ENCODE data around the gene PROCA1.

Gene PROCA1

DNA sequence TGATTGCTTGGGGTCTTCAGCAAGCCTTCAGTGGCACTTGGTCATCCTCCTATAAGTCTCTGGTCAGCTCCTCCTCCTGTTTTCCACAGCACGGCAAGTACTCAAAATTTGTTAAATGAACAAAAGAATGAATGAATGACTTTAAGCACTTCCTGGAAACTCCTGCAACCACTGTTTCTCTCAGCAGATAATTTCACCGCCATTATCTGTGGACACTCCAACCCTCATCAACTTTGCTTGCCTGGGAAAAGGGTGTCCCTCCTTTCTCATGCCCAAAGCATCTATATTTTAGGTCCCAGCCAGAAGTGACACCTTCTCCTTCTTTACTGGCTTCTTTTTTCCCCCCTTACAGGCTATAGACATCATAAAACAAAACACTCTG is 4.4 kb downstream of the PROCA1 start:
- no peak for DNase-seq (ENCODE audit: low read depth)

DNA sequence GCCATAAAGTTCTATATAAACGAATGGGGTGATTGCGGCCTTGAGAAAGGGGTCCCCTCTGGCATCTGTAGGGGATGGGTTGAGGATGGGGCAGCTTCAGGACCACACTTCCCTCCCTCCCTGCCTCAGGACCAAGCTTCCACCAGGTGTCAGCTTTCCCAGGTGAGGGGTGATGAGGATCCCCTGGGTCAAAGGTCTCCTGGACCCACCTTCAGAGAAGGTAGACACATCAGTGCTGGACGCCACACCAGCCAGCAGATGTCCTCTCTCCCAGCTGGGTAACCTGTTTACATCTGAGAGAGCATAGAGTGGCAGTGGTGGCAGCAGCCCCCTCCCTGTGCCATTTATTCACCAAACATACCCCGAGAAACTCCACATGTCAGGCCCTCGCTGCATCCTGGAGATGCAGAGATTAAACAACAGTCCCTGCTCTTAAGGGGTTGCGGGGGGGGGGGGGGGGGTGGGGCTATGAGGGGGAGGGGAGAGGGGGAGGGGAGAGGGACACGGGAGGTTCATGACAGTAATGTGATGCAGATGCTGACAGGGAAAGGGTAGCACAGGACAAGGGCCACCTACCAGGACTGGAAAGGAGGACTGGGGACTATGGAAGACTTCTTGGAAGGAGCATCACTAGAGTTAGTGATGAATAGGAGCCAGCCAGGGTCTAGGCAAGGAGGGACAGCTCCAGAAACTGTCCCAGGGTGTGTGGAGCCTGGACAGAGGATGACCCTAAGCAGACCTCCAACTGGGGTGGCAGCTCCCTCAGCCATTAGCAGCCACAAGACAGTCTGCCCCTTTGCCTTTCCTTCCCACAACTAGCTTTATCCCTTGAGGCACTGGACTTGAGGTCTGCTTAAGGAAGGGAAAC is 5.0 kb downstream of the PROCA1 start:
- DNase-seq (ENCODE audit: low read depth), result no peak

DNA sequence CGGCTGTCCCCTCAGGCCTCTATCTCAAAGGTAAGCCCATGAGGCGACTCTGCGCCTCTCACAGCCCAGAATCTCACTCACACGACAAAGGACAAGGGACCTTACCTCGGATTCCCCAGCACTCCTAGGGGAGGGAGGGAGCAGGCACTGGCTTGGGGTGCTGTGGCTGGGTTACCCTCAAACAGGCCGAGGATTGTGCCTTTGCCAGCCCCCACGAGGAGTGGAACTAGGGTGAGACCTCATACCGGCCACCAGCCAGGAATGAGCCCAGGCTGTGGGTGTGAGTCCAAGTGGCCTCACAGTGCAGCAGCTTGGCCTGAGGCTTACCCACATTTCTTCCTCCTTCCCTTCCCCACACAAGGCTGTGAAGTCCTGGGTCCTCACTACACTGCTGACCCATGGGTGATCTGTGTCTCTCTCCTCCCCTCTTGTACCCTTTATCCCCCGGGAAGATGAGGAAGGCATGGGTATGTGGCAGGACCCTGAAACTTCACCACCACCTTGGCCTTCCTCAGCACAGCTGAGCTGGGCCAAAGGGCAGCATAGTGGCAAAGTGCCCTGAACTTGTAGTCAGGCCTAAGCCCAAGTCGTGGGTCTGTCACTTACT is 5.9 kb downstream of the PROCA1 start:
- DNase-seq (ENCODE audit: low read depth), result no peak

DNA sequence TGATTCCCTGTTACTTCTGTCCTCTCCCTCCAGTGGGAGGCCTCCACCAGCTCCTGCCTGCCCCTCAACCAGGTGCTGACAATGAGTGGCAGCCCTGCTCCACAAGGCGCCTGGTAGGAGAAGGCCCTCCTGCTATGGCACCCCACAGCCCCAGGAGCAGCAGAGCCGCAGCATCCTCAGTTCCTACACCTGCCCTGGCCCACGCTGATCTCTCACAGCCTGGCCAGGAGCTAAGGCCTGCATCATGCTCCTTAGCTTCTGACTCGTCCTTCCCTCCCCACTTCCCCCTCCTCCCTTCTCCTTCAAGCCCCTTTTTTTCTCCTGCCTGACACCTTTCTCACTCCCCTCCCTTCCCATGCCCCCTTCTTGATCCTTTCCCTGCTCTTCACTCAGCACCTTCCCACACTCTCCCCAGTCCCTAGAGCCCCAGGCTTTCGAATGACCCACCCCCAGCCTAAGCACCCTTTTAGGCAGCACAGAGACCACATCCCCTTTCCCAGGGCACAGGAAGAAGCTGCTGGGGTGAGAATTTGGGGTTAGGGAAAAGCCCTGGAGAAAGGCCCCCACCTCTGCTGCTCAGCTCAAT is 6.5 kb downstream of the PROCA1 start:
- no peak for DNase-seq (ENCODE audit: low read depth)

DNA sequence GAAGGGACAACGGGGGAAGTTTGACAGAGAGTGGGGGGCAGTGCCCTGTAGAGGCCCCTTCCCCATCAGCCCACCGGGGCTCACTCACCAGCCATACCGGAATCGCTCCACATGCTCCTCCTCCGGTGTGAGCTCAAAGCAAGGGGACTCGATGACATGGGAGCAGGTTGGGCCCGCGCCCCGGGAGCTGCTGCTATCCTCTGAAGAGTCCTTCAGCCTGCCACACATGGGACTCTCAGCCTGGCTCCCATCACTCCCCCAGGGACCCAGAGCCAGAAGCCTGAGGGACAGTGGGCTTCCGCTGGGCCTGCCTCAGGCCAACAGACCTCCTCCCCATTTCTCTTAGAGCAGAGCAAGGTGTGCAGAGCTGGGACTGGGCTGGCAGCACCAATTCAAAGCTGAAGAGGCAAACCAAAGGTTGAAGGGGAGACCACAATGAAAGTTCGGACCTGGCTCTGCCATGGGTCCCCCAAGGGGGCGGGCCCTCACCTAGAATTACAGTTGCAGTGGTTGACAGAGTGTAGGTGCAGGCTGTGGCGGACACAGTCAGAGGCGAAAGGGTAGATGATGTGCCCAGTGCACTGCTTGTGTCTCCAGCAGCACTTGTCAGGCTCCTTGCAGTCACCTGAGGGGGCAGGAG is 7.3 kb downstream of the PROCA1 start:
- no peak for DNase-seq (ENCODE audit: low read depth)

DNA sequence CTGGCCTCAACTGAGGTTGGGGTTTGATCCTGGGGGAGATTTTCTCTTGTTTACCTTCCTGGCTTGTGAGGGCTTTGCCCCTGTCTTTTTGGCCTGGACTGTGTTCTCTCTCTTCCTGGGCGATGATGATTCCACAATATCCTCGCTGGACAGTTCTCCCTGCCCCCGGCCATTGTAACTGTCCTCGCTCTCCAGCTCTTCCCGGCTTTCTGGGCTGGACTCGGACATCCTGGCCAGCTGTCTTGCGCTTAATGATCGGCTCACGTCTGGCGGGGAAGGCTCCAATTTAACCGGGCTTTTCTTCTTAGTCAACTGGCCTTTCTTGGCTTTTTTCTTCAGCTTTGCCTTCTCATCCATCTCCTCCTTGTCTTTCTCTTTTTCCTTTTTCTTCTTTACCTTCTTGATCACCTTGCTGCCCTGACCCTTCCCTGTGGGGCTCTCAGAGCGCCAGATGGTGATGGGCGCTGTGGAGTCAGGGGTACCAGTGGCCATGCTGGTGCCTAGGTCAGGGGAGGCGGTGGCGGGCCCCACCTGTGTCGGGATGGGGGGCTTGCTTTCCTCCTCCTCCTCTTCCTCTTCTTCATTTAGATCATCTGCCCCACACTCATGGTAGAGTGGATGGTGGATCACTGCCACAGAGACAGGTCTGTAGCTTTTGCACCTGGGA is 8.0 kb downstream of the PROCA1 start:
- no peak for DNase-seq (ENCODE audit: low read depth)

DNA sequence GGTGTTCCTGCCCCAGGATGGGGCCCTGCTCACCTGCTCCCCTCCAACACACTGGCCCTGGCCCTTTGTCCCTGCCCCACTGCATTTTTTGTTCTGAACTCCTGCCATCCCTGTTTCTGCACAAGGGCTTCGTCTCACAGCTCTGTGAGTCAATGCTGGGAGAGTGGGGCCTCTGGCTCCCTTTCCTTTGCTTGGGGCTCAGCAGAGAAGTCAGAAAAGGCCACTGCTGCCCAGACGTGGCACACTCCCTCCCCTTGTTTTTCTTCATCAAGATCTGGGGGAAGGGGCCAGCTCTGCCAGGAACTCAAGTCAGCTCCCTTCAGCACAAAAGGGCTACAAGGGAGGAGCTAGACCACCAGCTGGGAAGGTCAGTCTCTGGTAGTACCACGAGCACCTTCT is 8.9 kb downstream of the PROCA1 start:
- DNase-seq (ENCODE audit: low read depth), result no peak

DNA sequence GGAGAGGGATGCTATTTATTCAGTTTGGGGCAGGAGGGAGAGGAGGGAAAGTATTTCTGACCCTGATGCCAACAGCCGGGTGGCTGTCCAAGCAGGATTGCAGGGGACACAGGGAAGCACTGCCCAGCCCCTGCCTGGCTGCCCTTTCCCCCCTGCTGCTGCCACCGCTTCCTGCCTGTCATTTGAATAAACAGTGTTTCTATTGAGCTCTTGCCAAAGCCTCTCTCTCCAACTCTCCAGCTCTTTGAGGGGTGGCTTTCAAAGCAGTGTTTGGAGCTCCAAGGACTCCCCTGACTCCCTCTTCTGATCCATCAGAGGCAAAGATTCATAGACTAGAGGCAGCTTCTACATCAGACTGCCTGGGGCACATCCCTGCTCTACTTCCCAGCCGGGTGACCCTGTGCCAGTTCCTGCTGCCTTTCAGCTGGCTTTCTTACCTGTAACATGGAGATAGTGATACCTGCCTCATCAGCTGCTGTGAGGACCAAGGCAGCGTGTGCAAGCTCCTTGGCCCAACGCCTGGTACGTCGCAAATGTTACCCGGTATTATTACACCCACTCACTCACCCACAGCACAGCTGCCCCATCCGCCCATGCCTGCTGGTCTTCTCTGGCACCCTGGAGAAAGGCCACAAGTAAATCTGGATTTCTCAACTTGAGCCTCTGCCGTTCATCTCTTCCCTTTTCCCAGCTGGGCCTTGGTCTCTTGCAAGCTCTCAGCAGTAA is 9.5 kb downstream of the PROCA1 start:
- DNase-seq (ENCODE audit: low read depth), result no peak

DNA sequence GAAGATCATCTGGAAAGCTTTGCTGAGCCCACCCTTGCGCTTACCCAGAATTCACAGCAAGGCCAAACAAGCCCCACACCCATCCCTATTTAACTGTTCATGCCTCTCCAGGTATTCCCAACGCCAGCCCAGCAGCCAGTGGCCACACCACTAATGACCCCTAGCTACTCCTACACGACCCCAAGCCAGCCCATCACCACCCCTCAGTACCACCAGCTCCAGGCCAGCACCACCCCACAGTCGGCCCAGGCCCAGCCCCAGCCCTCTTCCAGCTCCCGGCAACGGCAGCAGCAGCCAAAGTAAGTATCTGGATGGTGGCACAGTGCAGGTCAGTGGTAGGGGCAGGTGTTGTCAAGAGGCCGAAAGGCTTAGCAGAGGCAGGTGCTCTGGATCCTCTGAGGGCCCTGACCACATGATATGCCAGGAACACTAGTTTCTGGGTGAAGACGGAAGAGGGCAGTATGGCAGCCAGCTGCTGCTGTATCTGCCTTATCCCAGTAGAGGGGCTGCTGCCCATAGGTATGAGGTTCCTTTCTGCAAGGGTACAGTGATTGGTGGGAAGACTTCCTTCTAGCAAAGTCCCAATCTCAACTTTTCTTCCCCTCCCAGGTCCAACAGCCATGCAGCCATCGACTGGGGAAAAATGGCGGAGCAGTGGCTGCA is 10.7 kb downstream of the PROCA1 start:
- DNase-seq (ENCODE audit: low read depth), result no peak

DNA sequence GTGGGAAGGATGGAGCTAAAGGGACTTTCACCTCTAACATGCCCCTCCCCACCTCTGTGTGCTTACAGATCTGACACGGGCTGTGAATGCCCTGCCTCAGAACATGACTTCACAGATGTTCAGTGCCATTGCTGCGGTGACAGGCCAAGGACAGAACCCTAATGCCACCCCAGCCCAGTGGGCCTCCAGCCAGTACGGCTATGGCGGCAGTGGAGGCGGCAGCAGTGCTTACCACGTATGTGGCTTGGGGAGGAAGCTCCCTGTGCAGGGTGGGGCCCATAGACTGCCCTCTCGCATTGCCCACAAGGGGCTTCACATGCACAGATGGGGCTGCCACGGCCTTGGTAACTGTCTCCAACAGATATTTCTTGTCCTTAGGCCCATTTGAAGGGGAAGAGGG is 11.4 kb downstream of the PROCA1 start:
- no peak for DNase-seq (ENCODE audit: low read depth)

DNA sequence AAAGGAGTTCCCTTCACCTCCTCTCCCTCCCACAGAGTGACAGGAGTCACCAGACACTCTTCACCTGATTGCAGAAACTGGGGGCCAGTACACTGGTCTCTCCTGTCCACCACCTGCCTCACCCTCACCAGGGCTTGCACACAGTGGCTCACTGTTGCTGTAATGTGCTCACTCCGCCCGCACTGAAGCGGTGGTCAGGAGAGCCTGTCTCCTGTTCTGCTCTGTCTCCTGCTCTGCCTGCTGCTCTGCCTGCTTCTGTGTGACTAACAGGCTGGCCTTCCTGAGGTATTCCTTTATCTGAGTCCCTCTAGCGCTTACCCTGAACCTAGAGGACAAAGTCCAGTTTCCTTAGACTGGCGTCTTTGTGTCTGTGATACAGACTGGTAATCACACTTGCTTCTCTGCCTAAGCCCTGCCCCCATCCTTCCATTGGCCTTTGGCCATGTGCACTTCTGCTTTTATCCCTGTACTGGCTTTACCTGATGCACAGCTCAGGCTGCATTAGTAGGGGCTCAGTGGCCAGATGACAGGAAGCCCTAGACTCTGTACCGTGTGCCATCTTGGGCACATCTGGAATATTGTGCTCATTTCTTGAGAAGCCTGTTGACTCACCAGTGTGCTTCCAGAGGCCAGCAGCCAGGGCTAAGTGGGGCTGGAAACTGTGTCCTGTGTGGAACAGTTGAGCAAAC is 13.3 kb downstream of the PROCA1 start:
- no peak for DNase-seq (ENCODE audit: low read depth)

DNA sequence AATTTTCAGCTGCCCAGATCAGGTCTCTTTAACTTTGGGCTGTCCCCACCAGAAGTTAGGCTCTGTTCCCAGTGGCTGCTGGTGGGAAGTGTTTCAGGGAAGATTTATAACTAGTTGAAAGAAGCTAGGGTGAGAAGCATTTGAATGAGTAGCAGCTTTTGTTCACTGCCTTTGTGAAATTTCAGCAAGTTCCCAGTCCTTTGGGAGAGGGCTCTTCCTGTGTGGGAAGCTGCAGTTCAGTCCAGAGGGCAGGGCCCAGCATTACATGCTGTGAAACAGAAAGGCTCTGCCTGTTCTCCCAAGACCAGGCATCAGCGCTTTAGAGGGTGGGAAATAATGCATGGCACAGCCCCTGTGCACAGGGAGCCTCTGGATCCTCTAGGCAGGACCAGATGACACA is 17.8 kb downstream of the PROCA1 start:
- DNase-seq (ENCODE audit: low read depth), result no peak

DNA sequence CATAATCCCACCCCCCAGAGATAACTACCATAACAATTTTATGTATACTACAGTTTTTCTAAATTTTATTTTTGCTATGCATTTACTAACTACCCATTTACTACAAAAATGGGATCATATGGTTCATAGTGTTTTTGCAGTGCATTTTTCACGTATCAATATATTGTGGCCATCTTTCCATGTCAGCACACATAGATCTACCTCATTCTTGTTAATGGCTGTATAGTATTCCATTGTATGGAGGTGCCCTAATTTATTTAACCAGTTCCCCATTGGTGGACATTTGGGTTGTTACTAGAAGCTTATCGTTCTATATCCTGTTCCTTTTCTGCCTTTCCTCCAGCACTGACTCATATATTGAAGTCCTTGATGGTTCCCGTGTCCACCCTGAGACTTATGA is 22.7 kb downstream of the PROCA1 start:
- DNase-seq (ENCODE audit: low read depth), result no peak

DNA sequence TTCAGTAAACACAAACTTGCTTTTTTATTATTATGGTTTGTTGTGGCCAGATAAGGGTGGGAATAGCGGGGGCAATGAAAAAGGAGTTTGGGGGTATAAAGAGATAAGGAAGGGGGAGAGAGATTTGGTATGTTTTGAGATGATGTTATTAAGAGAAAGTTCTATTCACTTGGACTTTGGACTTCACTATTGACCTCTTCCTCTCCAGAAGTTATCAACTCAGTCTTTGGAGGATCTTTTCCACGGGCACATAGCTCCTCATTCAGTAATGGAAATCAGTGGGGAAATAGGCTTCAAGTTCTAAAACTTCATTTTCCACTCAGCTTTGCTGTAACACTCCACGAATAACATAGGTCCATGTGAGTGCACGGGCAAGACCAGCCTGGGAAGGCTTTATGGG is 23.2 kb downstream of the PROCA1 start:
- DNase-seq (ENCODE audit: low read depth), result no peak

DNA sequence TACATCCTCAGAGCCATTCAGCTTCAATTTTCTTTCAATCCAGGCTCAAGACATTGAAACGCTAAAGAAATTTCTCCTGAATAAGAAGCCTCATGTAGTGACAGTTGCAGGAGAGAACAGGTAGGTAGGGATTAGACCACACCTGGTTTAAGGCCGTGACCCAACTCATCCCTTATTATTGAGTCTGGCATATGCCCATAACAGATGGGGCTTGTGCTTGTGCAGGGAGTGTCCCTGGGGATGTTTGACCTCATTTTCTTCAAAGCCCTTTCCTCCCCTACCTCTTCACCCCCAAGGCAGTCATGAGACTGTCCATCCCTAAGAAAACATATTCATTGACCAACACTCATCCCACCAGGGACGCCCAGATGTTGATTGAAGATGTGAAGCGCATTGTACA is 25.4 kb downstream of the PROCA1 start:
- DNase-seq (ENCODE audit: low read depth), result no peak

DNA sequence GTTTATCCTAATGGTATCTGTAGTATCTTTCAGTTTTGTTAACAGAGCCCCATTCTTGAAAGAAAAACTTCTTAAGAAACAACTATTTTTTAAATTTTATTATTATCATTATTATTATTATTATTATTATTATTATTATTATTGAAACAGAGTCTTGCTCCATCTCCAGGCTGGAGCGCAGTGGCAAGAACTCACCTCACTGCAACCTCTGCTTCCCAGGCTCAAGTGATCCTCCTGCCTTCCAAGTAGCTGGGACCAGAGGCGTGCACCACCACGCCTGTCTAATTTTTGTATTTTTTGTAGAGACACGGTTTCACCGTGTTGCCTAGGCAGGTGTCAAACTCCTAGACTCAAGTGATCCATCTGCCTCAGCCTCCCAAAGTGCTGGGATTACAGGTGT is 26.3 kb downstream of the PROCA1 start:
- DNase-seq (ENCODE audit: low read depth), result no peak

DNA sequence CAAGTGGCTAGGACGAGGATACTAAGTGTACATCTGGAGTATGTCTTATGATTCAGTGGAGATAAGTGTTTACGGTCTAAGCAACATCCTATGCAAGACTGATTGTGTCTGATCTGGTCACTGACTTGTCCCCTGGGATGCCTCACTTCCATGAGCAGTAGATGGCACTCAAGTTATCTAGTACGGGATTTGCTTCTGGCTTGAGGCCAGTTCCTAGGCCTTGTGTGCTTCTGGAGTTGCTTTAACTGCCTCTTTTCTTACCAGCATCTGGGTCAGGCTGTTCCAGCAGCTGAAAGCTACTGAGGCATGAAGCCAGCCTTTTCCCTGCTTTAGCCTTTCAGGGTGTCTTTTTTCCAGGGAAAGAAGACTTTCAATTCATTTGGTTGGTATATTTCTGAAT is 26.7 kb downstream of the PROCA1 start:
- DNase-seq (ENCODE audit: low read depth), result no peak

DNA sequence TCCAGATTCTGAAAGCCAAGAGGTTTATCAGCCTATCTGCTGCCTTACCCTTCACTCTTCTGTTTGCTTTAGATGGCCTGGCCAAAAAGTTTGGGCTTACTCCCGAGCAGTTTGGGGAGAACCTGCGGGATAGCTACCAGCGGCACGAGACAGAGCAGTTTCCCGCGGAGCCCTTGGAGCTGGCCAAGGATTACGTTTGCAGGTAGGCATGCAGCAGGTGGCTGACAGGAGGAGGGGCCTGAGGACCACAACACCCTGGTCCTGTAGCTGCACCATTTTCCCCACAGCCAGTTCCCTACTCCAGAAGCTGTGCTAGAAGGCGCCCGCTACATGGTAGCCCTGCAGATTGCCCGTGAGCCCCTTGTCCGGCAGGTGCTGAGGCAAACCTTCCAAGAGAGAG is 29.0 kb downstream of the PROCA1 start:
- no peak for DNase-seq (ENCODE audit: low read depth)

DNA sequence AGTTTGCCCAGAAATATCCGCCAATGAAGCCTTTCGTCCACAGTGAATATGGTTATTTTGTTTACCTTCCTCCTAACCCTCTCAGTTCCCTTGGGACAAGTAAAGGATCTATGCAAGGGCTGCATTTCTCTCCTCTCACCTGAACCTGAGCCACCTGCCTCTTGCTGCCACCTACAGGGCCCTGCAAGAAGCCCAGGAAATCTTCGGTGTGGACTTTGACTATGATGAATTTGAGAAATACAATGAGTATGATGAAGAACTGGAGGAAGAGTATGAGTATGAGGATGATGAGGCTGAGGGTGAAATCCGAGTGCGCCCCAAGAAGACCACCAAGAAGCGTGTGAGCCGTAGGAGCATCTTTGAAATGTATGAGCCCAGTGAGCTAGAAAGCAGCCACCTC is 35.7 kb downstream of the PROCA1 start:
- DNase-seq (ENCODE audit: low read depth), result no peak

DNA sequence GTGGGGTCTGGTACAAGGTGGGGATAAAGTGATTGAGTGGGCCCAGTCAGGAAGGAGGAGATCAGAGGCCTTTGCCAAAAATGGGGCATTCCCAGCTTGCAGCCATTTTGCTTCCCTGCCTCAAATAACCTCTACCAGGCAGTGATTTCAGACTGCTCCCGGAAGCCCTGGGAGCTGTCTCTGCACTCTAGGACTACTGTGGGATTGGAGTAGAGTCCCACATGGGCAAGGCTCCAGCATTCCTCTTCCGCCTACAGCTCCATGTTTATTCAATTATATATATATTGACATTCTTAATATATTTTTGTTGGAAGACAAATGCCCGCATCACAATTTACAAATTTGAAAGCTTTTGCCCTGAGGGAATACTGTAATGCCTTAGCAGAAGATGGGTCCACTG is 36.2 kb downstream of the PROCA1 start:
- DNase-seq (ENCODE audit: low read depth), result no peak

DNA sequence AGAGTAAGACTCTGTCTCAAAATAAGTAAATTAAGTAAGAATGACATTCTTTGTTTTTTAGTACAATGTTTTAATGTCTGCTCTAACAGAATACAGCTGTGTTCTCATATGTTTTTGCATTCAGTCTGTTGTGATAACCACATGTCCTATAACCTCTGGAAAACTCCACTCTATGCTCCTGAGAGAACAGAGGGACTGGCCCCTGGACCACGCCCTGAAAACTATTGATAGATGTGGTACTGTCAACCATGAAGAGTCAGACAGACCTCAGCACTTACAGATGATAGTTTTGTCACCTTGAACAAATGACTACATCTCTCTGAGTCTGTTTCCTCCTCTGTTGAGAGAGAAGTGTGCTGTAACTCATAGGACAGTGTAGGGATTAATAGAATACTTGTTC is 41.8 kb downstream of the PROCA1 start:
- DNase-seq (ENCODE audit: low read depth), result no peak
